PC-3 (cell line): ENCODE measurements around the gene RAF1. TPM values are rescaled to one million over a fixed set of nuclear protein-coding genes. Genes with fewer than 3 reads are reported as not detected.

Experiments
- ATAC-seq: fragments of 200-7000 bp; cut with Tn5 transposase; 2 replicates; pipeline ENCODE4 v1.9.1; 2020; ENCODE audit warnings: mild to moderate bottlenecking, moderate library complexity
- BruUV-seq: library from RNA; stranded (reverse); fragments of 400-500 nt; replicated peaks from 2 replicates; lab custom pipeline; 2021; lab: Mats Ljungman, UMichigan
- CTCF ChIA-PET: fragments of 300-600 bp; sonication (Branson Sonifier 250); formaldehyde crosslinking; loops from one replicate; lab custom pipeline; 2022; ENCODE audit warnings: antibody characterized with exemption; lab: Charles Lee
- POLR2A ChIA-PET: fragments of 300-600 bp; sonication (Branson Sonifier 250); formaldehyde crosslinking; loops from one replicate; lab custom pipeline; 2022; ENCODE audit warnings: antibody characterized with exemption; ENCODE audit not compliant: unreplicated experiment; lab: Charles Lee
- DNase-seq: peaks from one replicate; pipeline ENCODE4 v3.0.0-alpha.2; 2015
- H2AFZ ChIP-seq: fragments of 300-600 bp; sonication (generic); 2 replicates; pipeline ENCODE4 v1.6.0; 2016; ENCODE audit warnings: antibody characterized with exemption, low read length
- H3F3A ChIP-seq: fragments of 300-600 bp; sonication (generic); one replicate; pipeline ENCODE4 v1.6.0; 2017; ENCODE audit warnings: antibody characterized with exemption, low read length, control low read depth, mild to moderate bottlenecking; ENCODE audit not compliant: unreplicated experiment
- H3K27ac ChIP-seq: fragments of 300-600 bp; sonication (generic); 2 replicates; pipeline ENCODE4 v1.5.1; 2016; ENCODE audit warnings: mild to moderate bottlenecking, low read length
- H3K27me3 ChIP-seq: fragments of 300-600 bp; sonication (generic); 2 replicates; pipeline ENCODE4 v1.6.1; 2016; ENCODE audit warnings: low read length, mixed read lengths
- H3K36me3 ChIP-seq: fragments of 300-600 bp; sonication (generic); 2 replicates; pipeline ENCODE4 v1.6.1; 2016; ENCODE audit warnings: low read depth, mixed run types, low read length, mixed read lengths
- H3K4me1 ChIP-seq: fragments of 300-600 bp; sonication (generic); 2 replicates; pipeline ENCODE4 v1.5.1; 2016; ENCODE audit warnings: low read length; ENCODE audit not compliant: insufficient read depth
- H3K4me2 ChIP-seq: fragments of 300-600 bp; sonication (generic); 2 replicates; pipeline ENCODE4 v1.6.0; 2016; ENCODE audit warnings: low read length
- H3K4me3 ChIP-seq: fragments of 300-600 bp; sonication (generic); 2 replicates; pipeline ENCODE4 v1.5.1; 2016; ENCODE audit warnings: mild to moderate bottlenecking, low read length, mixed read lengths
- H3K79me2 ChIP-seq: fragments of 300-600 bp; sonication (generic); 2 replicates; pipeline ENCODE4 v1.6.1; 2017; ENCODE audit warnings: low read length, mixed read lengths
- H3K9ac ChIP-seq: fragments of 300-600 bp; sonication (generic); 2 replicates; pipeline ENCODE4 v1.6.0; 2016; ENCODE audit warnings: mild to moderate bottlenecking, low read length
- H3K9me2 ChIP-seq: fragments of 300-600 bp; sonication (generic); replicated peaks from 2 replicates; pipeline ENCODE4 v1.6.1; 2016; ENCODE audit warnings: mixed run types, low read length, mixed read lengths
- H3K9me3 ChIP-seq: fragments of 300-600 bp; sonication (generic); 2 replicates; pipeline ENCODE4 v1.6.1; 2016; ENCODE audit warnings: low read length, mixed read lengths
- H4K20me1 ChIP-seq: fragments of 300-600 bp; sonication (generic); 2 replicates; pipeline ENCODE4 v1.6.1; 2016; ENCODE audit warnings: low read length, mixed read lengths
- CTCF ChIP-seq: fragments of 300-600 bp; sonication (generic); conservative IDR thresholded peaks from 2 replicates; pipeline ENCODE4 v1.5.1; 2017; ENCODE audit warnings: antibody characterized with exemption, low read depth, mild to moderate bottlenecking, low read length
- EZH2 ChIP-seq: fragments of 300-600 bp; sonication (generic); IDR thresholded peaks from one replicate; pipeline ENCODE4 v1.6.1; 2017; ENCODE audit warnings: antibody characterized with exemption, mild to moderate bottlenecking, low read length; ENCODE audit not compliant: unreplicated experiment
- EZH2phosphoT487 ChIP-seq: fragments of 300-600 bp; sonication (generic); IDR thresholded peaks from 2 replicates; pipeline ENCODE4 v1.6.1; 2018; ENCODE audit warnings: mild to moderate bottlenecking, antibody characterized with exemption, low read length, borderline replicate concordance
- intact Hi-C: fragments of 100-400 bp; cut with micrococcal nuclease; formaldehyde crosslinking; loops from 2 replicates; pipeline ENCODE4 v1.9.0; 2023
- total RNA-seq: library from RNA; depleted of rRNA; stranded (reverse); fragments of >200 nt; gene quantifications from 2 replicates; pipeline ENCODE4 v1.2.3, GENCODE V29; 2014

Gene RAF1
- total RNA-seq, 1 experiment from 2014 or later, result 130 TPM

- intact Hi-C loops, result loop anchor here (2.0 to 5.0 kb wide), 4 partner anchors 15 to 102 kb away; partner anchors contain the start of gene MKRN2
- no TSS peak for BruUV-seq
- H3K9ac ChIP-seq, result no peak overlapping the region
- ChIA-PET POLR2A (interaction anchor here (1.1 kb wide), 1 partner anchor 151 kb away, joined by 3 read pairs; no protein-coding TSS in a partner anchor), CTCF (interaction anchor here (0.5 kb wide), 1 partner anchor 524 kb away, joined by 3 read pairs; no protein-coding TSS in a partner anchor)
- peaks cover 68% of the 10 kb centered on the region for H4K20me1 ChIP-seq
- peak overlapping the region; percentile 99 for H3K4me2 ChIP-seq
- no peak overlapping the region for H2AFZ ChIP-seq
- DNase-seq (peak; percentile 17), ATAC-seq (no peak)
- H3K79me2 ChIP-seq, result peaks cover 95% of the 10 kb centered on the region
- H3F3A ChIP-seq, result no peaks in the 10 kb centered on the region
- H3K9me3 ChIP-seq, result no peaks in the 10 kb centered on the region
- H3K27me3 ChIP-seq, result no peaks in the 10 kb centered on the region
- no peak overlapping the region for H3K4me3 ChIP-seq
- no peak for TF ChIP-seq CTCF
- no peak for TF ChIP-seq EZH2phosphoT487
- TF ChIP-seq EZH2, result no peak
- H3K36me3 ChIP-seq, result peaks cover 4% of the 10 kb centered on the region; the same call in 1 of the 2 replicates
- H3K27ac ChIP-seq, result no peak overlapping the region
- H3K4me1 ChIP-seq, result peaks cover 31% of the 10 kb centered on the region
- no peaks in the 10 kb centered on the region for H3K9me2 ChIP-seq
Measured at GRCh38 chr3:12659316-12660015, 4.5 kb downstream of the RAF1 start.

- Histone ChIP-seq H3K27me3 (no peaks in the 10 kb centered on the region), H3F3A (no peaks in the 10 kb centered on the region), H3K4me3 (no peak overlapping the region), H3K36me3 (peaks cover 4% of the 10 kb centered on the region; the same call in 1 of the 2 replicates), H3K9me2 (no peaks in the 10 kb centered on the region), H3K9ac (no peak overlapping the region), H3K4me2 (peak overlapping the region; percentile 27), H2AFZ (no peak overlapping the region), H3K4me1 (peaks cover 30% of the 10 kb centered on the region), H3K9me3 (no peaks in the 10 kb centered on the region), H4K20me1 (peaks cover 73% of the 10 kb centered on the region), H3K27ac (no peak overlapping the region), H3K79me2 (peaks cover 100% of the 10 kb centered on the region)
- BruUV-seq, result no TSS peak
- intact Hi-C loops, result loop anchor here (2.0 kb wide), 2 partner anchors 14 to 58 kb away; no protein-coding TSS in a partner anchor
- ChIA-PET POLR2A (no interaction called here), CTCF (interaction anchor here (0.5 kb wide), 1 partner anchor 523 kb away, joined by 3 read pairs; no protein-coding TSS in a partner anchor)
- TF ChIP-seq EZH2phosphoT487 (no peak), EZH2 (no peak), CTCF (no peak)
- DNase-seq, result peak; percentile 50
- ATAC-seq, result no peak
Measured at GRCh38 chr3:12658593-12659058, 5.3 kb downstream of the RAF1 start.

- no peak overlapping the region for H3K27ac ChIP-seq
- no peak for ATAC-seq
- no TSS peak for BruUV-seq
- CTCF ChIA-PET, result no interaction called here
- peaks cover 4% of the 10 kb centered on the region; the same call in 1 of the 2 replicates for H3K36me3 ChIP-seq
- intact Hi-C loops, result no loop called here
- DNase-seq, result no peak
- peaks cover 30% of the 10 kb centered on the region for H3K4me1 ChIP-seq
- H2AFZ ChIP-seq, result no peak overlapping the region
- no peaks in the 10 kb centered on the region for H3K27me3 ChIP-seq
- no peaks in the 10 kb centered on the region for H3K9me2 ChIP-seq
- TF ChIP-seq EZH2, result no peak
- TF ChIP-seq EZH2phosphoT487, result no peak
- TF ChIP-seq CTCF, result no peak
- H3K9me3 ChIP-seq, result no peaks in the 10 kb centered on the region
- no peaks in the 10 kb centered on the region for H3F3A ChIP-seq
- no peak overlapping the region for H3K4me2 ChIP-seq
- POLR2A ChIA-PET, result no interaction called here
- H4K20me1 ChIP-seq, result peaks cover 66% of the 10 kb centered on the region
- H3K9ac ChIP-seq, result no peak overlapping the region
- no peak overlapping the region for H3K4me3 ChIP-seq
- H3K79me2 ChIP-seq, result peaks cover 99% of the 10 kb centered on the region
Measured at GRCh38 chr3:12656850-12657249, 7.1 kb downstream of the RAF1 start.
